Heart right ventricle (tissue), 16 donors: Measurements from ENCODE around the gene ATP5F1A. TPM values are rescaled to one million over a fixed set of nuclear protein-coding genes. Genes with fewer than 3 reads are reported as not detected.
"Not testable (repeated sequence)": the region's sequence is repeated elsewhere in the genome, so short reads cannot be mapped to it uniquely, and the experiment has no call there.

Source experiments
- ATAC-seq, 8 donors: fragments of 200-7000 bp; cut with Tn5 transposase; one replicate each; pipeline ENCODE4 v1.9.1; 2020; ENCODE audit warnings: mild to moderate bottlenecking in 8 of 8, moderate library complexity in 8 of 8, moderate number of reproducible peaks in 1 of 8
- DNase-seq, 2 donors: peaks; one replicate each; pipeline ENCODE4 v3.0.0-alpha.2; 2020
- H3K27ac ChIP-seq, 10 donors: fragments of 200-600 bp; sonication (generic) in 2 of 10; one replicate each; pipeline versions ENCODE4 v1.5.0 to v1.8.0; 2020 to 2022; ENCODE audit warnings: mild to moderate bottlenecking in 3 of 10
- H3K27me3 ChIP-seq, 7 donors: fragments of 200-600 bp; one replicate each; pipeline ENCODE4 v1.8.0; 2021 to 2022; ENCODE audit warnings: mild to moderate bottlenecking in 2 of 7
- H3K36me3 ChIP-seq, 9 donors: fragments of 200-600 bp; sonication (generic) in 1 of 9; one replicate each; pipeline versions ENCODE4 v1.5.0 to v1.8.0; 2020 to 2022; ENCODE audit warnings: mild to moderate bottlenecking in 2 of 9
- H3K4me1 ChIP-seq, 9 donors: fragments of 200-600 bp; sonication (generic) in 1 of 9; one replicate each; pipeline versions ENCODE4 v1.5.0 to v1.8.0; 2020 to 2022; ENCODE audit warnings: mild to moderate bottlenecking in 4 of 9
- H3K4me3 ChIP-seq, 10 donors: fragments of 200-600 bp; sonication (generic) in 2 of 10; one replicate each; pipeline versions ENCODE4 v1.5.0 to v1.8.0; 2020 to 2022; ENCODE audit warnings: mild to moderate bottlenecking in 7 of 10, moderate library complexity in 2 of 10
- H3K9me3 ChIP-seq, 11 donors: fragments of 200-600 bp in 10 of 11; sonication (generic) in 2 of 11; one replicate each; pipeline versions ENCODE4 v1.5.0 to v1.8.0; 2013 to 2022; ENCODE audit warnings: mild to moderate bottlenecking in 2 of 11, control low read depth in 1 of 11, moderate library complexity in 1 of 11
- WGBS, 2 donors: extraction: QIAGEN DNeasy Blood & Tissue Kit; methylation state at CpG; one replicate each; pipeline ENCODE4 v1.1.7; 2013; ENCODE audit warnings: inconsistent platforms in 1 of 2; 5-methylcytosine and 5-hydroxymethylcytosine counted together
- intact Hi-C, 10 donors: fragments of 100-400 bp; cut with DNase I; formaldehyde crosslinking; loops; one replicate each; pipeline versions ENCODE4 v1.11.1 to v1.14.2; 2022
- polyA plus RNA-seq, 2 donors: library from polyadenylated mRNA; stranded (reverse); fragments of 200-250 nt; gene quantifications; one replicate each; pipeline ENCODE4 v1.2.3, GENCODE V29; 2013
- total RNA-seq, 10 donors: library from RNA; stranded (reverse); fragmentation: NEBNext Ultra II Directional in 3 of 10; extraction: Animal tissue kit (Norgen Biotek cat#: 25700) in 3 of 10; gene quantifications; one replicate each; pipeline versions ENCODE4 v1.2.1 to v1.2.4, GENCODE V29; 2021 to 2023
- TF ChIP-seq, protein P1 (sequence below), 9 donors: fragments of 200-600 bp; sonication (generic) in 2 of 9; IDR thresholded peaks; one replicate each; pipeline versions ENCODE4 v1.5.0 to v1.8.0; 2021 to 2022; ENCODE audit warnings: antibody characterized with exemption in 9 of 9, mild to moderate bottlenecking in 5 of 9, moderate library complexity in 1 of 9
- donor health status: Arrhythmogenic right ventricular cardiomyopathy.
- donor health status: ischemic (EF 13 %, LVEDD 7.1; RV severe dilation, severe dysfunction).
- donor health status: healthy with polysubstance abuse.
- donor health status: DM: no; HTN: yes; CAD: no.
- donor health status: DM: no; HTN: no; CAD: no.
- donor health status: ischemic (EF 25% LVEDD 6.9; RV normal size, moderate dysfunction).
- donor health status: ischemic (EF 25% LVEDD 5.7; RV mildly dilated, moderate dysfunction).
- donor health status: healthy.
- donor health status: DM: yes; HTN: yes; CAD: no.
- donor health status: Ischemic cardiomyopathy.
- donor health status: ischemic (EF 35%, LVEDD 5.7; RV mildly dilated, moderate dysfunction).
- donor health status: nonischemic (EF 11% LVEDD 7.7; RV severe dilation, severe dysfunction).
- donor health status: DM: yes; HTN: yes; CAD: no.
- donor health status: PGD.
- donor health status: ischemic (EF 29% LVEDD 5.4; RV normal size, mild dysfunction).
- donor health status: nonischemic (EF 23%, LVEDD 6.1; RV moderate dilation, normal function).

ATP5F1A gene
- total and polyA plus RNA-seq, 12 donors, result 613 to 2,460 (median 1,904) TPM

GRCh38 chr18:46095532-46095931 lies 2.6 kb downstream of the ATP5F1A start:
- no peaks in the 10 kb centered on the region for H3K9me3 ChIP-seq
- no peaks in the 10 kb centered on the region for H3K27me3 ChIP-seq
- intact Hi-C loops, result no loop called here
- H3K27ac ChIP-seq, result peak overlapping the region in 1 of 10 donors; percentile 9
- 77% methylated on average over 10 of the region's 10 CpGs for WGBS, 2 donors
- DNase-seq, result no peak
- TF ChIP-seq, protein P1, sequence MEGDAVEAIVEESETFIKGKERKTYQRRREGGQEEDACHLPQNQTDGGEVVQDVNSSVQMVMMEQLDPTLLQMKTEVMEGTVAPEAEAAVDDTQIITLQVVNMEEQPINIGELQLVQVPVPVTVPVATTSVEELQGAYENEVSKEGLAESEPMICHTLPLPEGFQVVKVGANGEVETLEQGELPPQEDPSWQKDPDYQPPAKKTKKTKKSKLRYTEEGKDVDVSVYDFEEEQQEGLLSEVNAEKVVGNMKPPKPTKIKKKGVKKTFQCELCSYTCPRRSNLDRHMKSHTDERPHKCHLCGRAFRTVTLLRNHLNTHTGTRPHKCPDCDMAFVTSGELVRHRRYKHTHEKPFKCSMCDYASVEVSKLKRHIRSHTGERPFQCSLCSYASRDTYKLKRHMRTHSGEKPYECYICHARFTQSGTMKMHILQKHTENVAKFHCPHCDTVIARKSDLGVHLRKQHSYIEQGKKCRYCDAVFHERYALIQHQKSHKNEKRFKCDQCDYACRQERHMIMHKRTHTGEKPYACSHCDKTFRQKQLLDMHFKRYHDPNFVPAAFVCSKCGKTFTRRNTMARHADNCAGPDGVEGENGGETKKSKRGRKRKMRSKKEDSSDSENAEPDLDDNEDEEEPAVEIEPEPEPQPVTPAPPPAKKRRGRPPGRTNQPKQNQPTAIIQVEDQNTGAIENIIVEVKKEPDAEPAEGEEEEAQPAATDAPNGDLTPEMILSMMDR (IDR thresholded peaks at IDR 0.05), result no peak
- H3K4me3 ChIP-seq, result peak overlapping the region in 9 of 10 donors; percentile 72 to 100 (median 86)
- peaks cover 0 to 57% (median 33%) of the 10 kb centered on the region in 9 donors for H3K36me3 ChIP-seq
- no peak for ATAC-seq
- H3K4me1 ChIP-seq, result peaks cover 0 to 73% (median 67%) of the 10 kb centered on the region in 9 donors

GRCh38 chr18:46088501-46088900 lies 9.6 kb downstream of the ATP5F1A start:
- 27 to 44% methylated on average over 8 of the region's 8 CpGs for WGBS, 2 donors
- H3K4me3 ChIP-seq, H3K27ac ChIP-seq, DNase-seq, H3K27me3 ChIP-seq, ATAC-seq, H3K9me3 ChIP-seq, intact Hi-C loops: not testable (repeated sequence)
- Histone ChIP-seq H3K36me3 (peaks cover 0 to 100% (median 89%) of the 10 kb centered on the region in 9 donors), H3K4me1 (peaks cover 0 to 62% (median 33%) of the 10 kb centered on the region in 9 donors)

DNA sequence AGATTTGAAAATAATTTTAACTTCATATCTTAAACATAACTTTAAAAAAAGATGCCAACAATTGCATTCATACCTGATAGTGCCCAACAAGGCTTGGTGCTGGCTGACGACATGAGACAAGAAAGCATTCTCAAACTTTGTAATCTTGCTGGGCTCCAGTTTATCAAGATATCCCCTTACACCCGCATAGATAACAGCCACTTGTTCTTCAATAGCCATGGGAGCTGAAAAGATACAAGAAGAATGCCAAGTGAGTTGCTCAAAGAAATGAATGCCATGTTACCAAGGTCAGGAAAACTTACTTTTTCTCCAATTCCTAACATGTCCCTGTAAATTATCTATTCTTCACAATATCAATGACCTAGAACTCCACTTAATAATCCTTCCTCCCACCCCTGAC lies 13.7 kb downstream of the ATP5F1A start:
- Histone ChIP-seq H3K9me3 (no peaks in the 10 kb centered on the region), H3K4me1 (peaks cover 0 to 30% (median 10%) of the 10 kb centered on the region in 9 donors), H3K27ac (no peak overlapping the region), H3K4me3 (no peak overlapping the region), H3K27me3 (no peaks in the 10 kb centered on the region), H3K36me3 (peaks cover 0 to 100% (median 78%) of the 10 kb centered on the region in 9 donors)
- no peak for ATAC-seq
- DNase-seq, result no peak
- TF ChIP-seq, protein P1 (IDR thresholded peaks at IDR 0.05), result no peak
- WGBS, 2 donors, result 38 to 64% methylated on average over 2 of the region's 2 CpGs
- intact Hi-C loops, result no loop called here

DNA sequence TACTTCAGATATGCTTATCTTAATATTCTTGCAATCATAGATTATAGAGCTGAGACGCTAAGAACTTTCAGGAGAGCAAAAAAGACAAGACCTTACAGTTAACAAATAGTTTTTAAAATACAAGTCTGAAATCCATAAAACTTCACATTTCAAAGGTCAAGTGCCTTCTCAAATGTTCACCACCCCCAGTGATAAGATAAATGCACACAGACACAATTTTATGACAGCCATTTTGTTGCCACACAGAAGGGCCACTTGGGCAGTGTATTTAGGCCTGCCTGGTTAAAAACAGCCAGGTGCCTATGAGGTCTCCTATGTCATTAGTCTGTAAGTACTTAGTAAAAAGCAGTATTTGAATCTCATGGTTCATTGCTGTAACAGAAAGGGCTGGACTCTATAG lies 17.9 kb downstream of the ATP5F1A start:
- intact Hi-C loops, result no loop called here
- H3K27ac ChIP-seq, result no peak overlapping the region
- no peaks in the 10 kb centered on the region for H3K9me3 ChIP-seq
- H3K36me3 ChIP-seq, result peaks cover 0 to 86% (median 36%) of the 10 kb centered on the region in 9 donors
- TF ChIP-seq, protein P1 (IDR thresholded peaks at IDR 0.05), result no peak
- WGBS, 2 donors, result 53 to 65% methylated on average over 1 of the region's 1 CpG
- ATAC-seq (no peak), DNase-seq (no peak)
- peaks cover 0 to 35% (median 7%) of the 10 kb centered on the region in 9 donors for H3K4me1 ChIP-seq
- H3K27me3 ChIP-seq, result no peaks in the 10 kb centered on the region
- H3K4me3 ChIP-seq, result no peak overlapping the region

DNA sequence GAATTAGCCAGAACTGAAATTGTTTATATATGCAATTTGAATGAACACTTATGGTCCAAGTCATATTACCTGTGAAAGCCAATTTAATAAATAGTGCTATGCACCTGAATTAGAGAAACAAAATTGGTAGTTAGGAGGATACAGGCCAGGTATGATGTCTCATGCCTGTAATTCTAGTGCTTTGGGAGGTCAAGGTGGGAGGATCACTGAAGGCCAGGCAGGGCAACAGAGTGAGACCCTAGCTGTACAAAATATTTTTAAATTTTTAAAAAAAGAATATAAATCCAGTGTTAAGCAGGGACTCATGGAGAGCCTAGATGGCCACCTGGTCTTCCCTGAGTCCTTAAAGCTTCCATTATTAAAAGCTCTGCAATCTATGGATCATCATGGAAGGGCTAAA lies 18.8 kb downstream of the ATP5F1A start:
- TF ChIP-seq, protein P1 (IDR thresholded peaks at IDR 0.05), result no peak
- Histone ChIP-seq H3K4me1 (peaks cover 0 to 29% (median 7%) of the 10 kb centered on the region in 9 donors), H3K27ac (no peak overlapping the region), H3K9me3 (no peaks in the 10 kb centered on the region), H3K36me3 (peaks cover 0 to 78% (median 28%) of the 10 kb centered on the region in 9 donors), H3K4me3 (no peak overlapping the region), H3K27me3 (no peaks in the 10 kb centered on the region)
- intact Hi-C loops, result loop anchor here in 9 of 10 donors (10.0 kb wide), 8 partner anchors 105 to 415 kb away; partner anchors contain the start of gene EPG5 (in 3 of the 9)
- no peak for DNase-seq
- ATAC-seq, result no peak
